ENCODE measurements around the gene TTC7B. TPM values are rescaled to one million over a fixed set of nuclear protein-coding genes. Genes with fewer than 3 reads are reported as not detected.
A peak's percentile ranks its signal among the peaks of the same experiment; 100 is the strongest.

Gene TTC7B
- total and polyA plus RNA-seq, 2 of the 8 experiments (the other 6 are each of a cell fraction or from before 2014, with no cell fraction given) = 23.7 to 34.0 TPM

GRCh38 chr14:90608929-90609341 lies 207.3 kb downstream of the TTC7B start:
- no peak overlapping the region for H2AK5ac ChIP-seq (ENCODE audit: low read depth, low read length)
- no peak overlapping the region for H2BK20ac ChIP-seq (ENCODE audit: low read length)
- H2BK15ac ChIP-seq (ENCODE audit: low read length) = peak overlapping the region; percentile 93; the same call in 1 of the 2 replicates
- no peak overlapping the region for H4K8ac ChIP-seq (ENCODE audit: extremely low read depth, insufficient read depth, low read length)
- H2BK12ac ChIP-seq (ENCODE audit: low read depth, low read length) = no peak overlapping the region
- no peak overlapping the region for H4K91ac ChIP-seq (replicated peaks; ENCODE audit: insufficient read length, low read length)
- no peaks in the 10 kb centered on the region for H3K79me1 ChIP-seq (ENCODE audit: low read depth, low read length)
- DNase-seq (ENCODE audit: low read depth in 1 of 2, low spot score in 2 of 2) = no peak
- no peak overlapping the region for H3K27ac ChIP-seq (ENCODE audit: low read depth, low read length)
- no peak overlapping the region for H3K18ac ChIP-seq (ENCODE audit: extremely low read depth, low read length)
- H3K14ac ChIP-seq (ENCODE audit: insufficient read length) = no peak overlapping the region
- H3K4me3 ChIP-seq (ENCODE audit: extremely low read depth in 1 of 4, insufficient read depth in 2 of 4, low read depth in 3 of 4, low read length in 4 of 4) = no peak overlapping the region
- H2BK5ac ChIP-seq (ENCODE audit: low read depth, low read length) = no peak overlapping the region
- H3K4me1 ChIP-seq (replicated peaks in 1 of 4; ENCODE audit: control insufficient read depth in 3 of 4, insufficient read depth in 4 of 4, low read length in 3 of 4) = peaks cover 8 to 21% (median 18%) of the 10 kb centered on the region in 4 experiments; a peak in 6 of 7 replicates
- no peaks in the 10 kb centered on the region for H3K9me3 ChIP-seq (ENCODE audit: insufficient read depth in 2 of 2, low read depth in 1 of 2, low read length in 1 of 2)
- no peaks in the 10 kb centered on the region for H3K79me2 ChIP-seq (ENCODE audit: control insufficient read depth in 1 of 2, insufficient read depth in 2 of 2, low read length in 2 of 2)
- H3K27me3 ChIP-seq (replicated peaks in 1 of 4; ENCODE audit: control insufficient read depth in 3 of 4, extremely low read depth in 1 of 4, insufficient read depth in 3 of 4, low read length in 3 of 4) = no peaks in the 10 kb centered on the region
- no peak overlapping the region for H3K4me2 ChIP-seq (ENCODE audit: insufficient read depth in 1 of 2, low read depth in 2 of 2, low read length in 2 of 2)
- POLR2A ChIA-PET (ENCODE audit: partially characterized antibody) = interaction anchor here (1.0 to 1.7 kb wide), 2 partner anchors 34 to 155 kb away, joined by 3 to 6 read pairs; no protein-coding TSS in a partner anchor
- H3K4ac ChIP-seq (replicated peaks; ENCODE audit: insufficient read length, low read depth, low read length) = no peak overlapping the region
- H3K56ac ChIP-seq (replicated peaks; ENCODE audit: insufficient read length, low read depth, low read length) = no peak overlapping the region
- no peaks in the 10 kb centered on the region for H3K36me3 ChIP-seq (ENCODE audit: control insufficient read depth in 2 of 4, insufficient read depth in 4 of 4, low read length in 3 of 4)
- H2AFZ ChIP-seq (ENCODE audit: low read length) = no peak overlapping the region
- no peak overlapping the region for H3K9ac ChIP-seq (replicated peaks in 1 of 4; ENCODE audit: extremely low read depth in 1 of 4, low read depth in 3 of 4, low read length in 3 of 4)
- H3K23me2 ChIP-seq (ENCODE audit: low read depth, low read length) = no peaks in the 10 kb centered on the region
- no peak for FAIRE-seq
- no peak overlapping the region for H4K5ac ChIP-seq (ENCODE audit: insufficient read length, low read depth, low read length)
- TF ChIP-seq ATF3 (IDR thresholded peaks at IDR 0.05; ENCODE audit: insufficient read depth, low read depth, low read length) = no peak
- TF ChIP-seq USF2 (IDR thresholded peaks at IDR 0.05; ENCODE audit: low read length) = no peak
- no peak for TF ChIP-seq SAP30 (IDR thresholded peaks at IDR 0.05; ENCODE audit: insufficient read depth, insufficient replicate concordance, low read length)
- TF ChIP-seq CREB1 (IDR thresholded peaks at IDR 0.05) = no peak
- TF ChIP-seq JUND (IDR thresholded peaks at IDR 0.05; ENCODE audit: low read length) = no peak
- no peak for TF ChIP-seq CHD2 (IDR thresholded peaks at IDR 0.05; ENCODE audit: low read length)
- 86% methylated on average over 7 of the region's 7 CpGs; no CpG with 5 or more reads in 1 of the 2 experiments for WGBS, 2 experiments (ENCODE audit: extremely low coverage in 1 of 2, insufficient coverage in 1 of 2, insufficient read length in 1 of 2, insufficient replicate concordance in 2 of 2, low coverage in 1 of 2, low lambda C conversion rate in 2 of 2, missing lambda C conversion rate in 1 of 2)
- no peak overlapping the region for H2BK120ac ChIP-seq (replicated peaks; ENCODE audit: low read depth, low read length)
- no peak overlapping the region for H3K23ac ChIP-seq (ENCODE audit: insufficient read length)
- CTCF ChIA-PET (ENCODE audit: partially characterized antibody) = interaction anchor here (1.1 to 2.6 kb wide), 9 partner anchors 9 to 209 kb away, joined by 3 to 9 read pairs (median 5); no protein-coding TSS in a partner anchor
- no peaks in the 10 kb centered on the region for H4K20me1 ChIP-seq (replicated peaks in 1 of 2; ENCODE audit: control insufficient read depth in 1 of 2, insufficient read depth in 2 of 2, low read length in 2 of 2)
